ENCODE measurements around the gene SLC6A13. TPM values are rescaled to one million over a fixed set of nuclear protein-coding genes. Genes with fewer than 3 reads are reported as not detected.

Gene SLC6A13
- polyA plus RNA-seq, 1 donor from 2014 or later = 1.4 TPM

- Histone ChIP-seq H3K9ac (ENCODE audit: low read length) (no peak overlapping the region), H3K36me3 (ENCODE audit: insufficient read depth, low read length) (no peaks in the 10 kb centered on the region), H3F3A (ENCODE audit: insufficient read depth, low read length, poor library complexity, severe bottlenecking) (no peaks in the 10 kb centered on the region), H3K9me2 (ENCODE audit: insufficient read depth, low read length) (no peaks in the 10 kb centered on the region), H3K27me3 (ENCODE audit: insufficient read depth, low read depth, low read length) (no peaks in the 10 kb centered on the region), H3K4me3 (ENCODE audit: low read length) (no peak overlapping the region), H3K79me2 (replicated peaks; ENCODE audit: insufficient read depth, low read length) (no peaks in the 10 kb centered on the region), H3K4me2 (ENCODE audit: low read length) (no peak overlapping the region), H3K9me3 (ENCODE audit: low read length) (no peaks in the 10 kb centered on the region), H3K27ac (ENCODE audit: low read length) (no peak overlapping the region), H2AFZ (ENCODE audit: low read depth, low read length) (no peak overlapping the region), H4K20me1 (ENCODE audit: insufficient read depth) (no peaks in the 10 kb centered on the region)
- no peak for TF ChIP-seq TAF1 (IDR thresholded peaks at IDR 0.05; ENCODE audit: low read depth)
- no peak for TF ChIP-seq REST (IDR thresholded peaks at IDR 0.05; ENCODE audit: borderline replicate concordance)
- TF ChIP-seq POLR2AphosphoS5 (IDR thresholded peaks at IDR 0.05) = no peak
- TF ChIP-seq EP300 (conservative IDR thresholded peaks at IDR 0.05; ENCODE audit: poor library complexity, severe bottlenecking) = no peak
- no peak for TF ChIP-seq RAD21 (conservative IDR thresholded peaks at IDR 0.05)
Observed at GRCh38 chr12:253116-253831, 9.4 kb downstream of the SLC6A13 start.

GRCh38 chr12:252636-253035 is 10.0 kb downstream of the SLC6A13 start:
- Histone ChIP-seq H3K4me3 (ENCODE audit: low read length) (no peak overlapping the region), H4K20me1 (ENCODE audit: insufficient read depth) (no peaks in the 10 kb centered on the region), H3F3A (ENCODE audit: insufficient read depth, low read length, poor library complexity, severe bottlenecking) (no peaks in the 10 kb centered on the region), H3K36me3 (ENCODE audit: insufficient read depth, low read length) (no peaks in the 10 kb centered on the region), H3K27me3 (ENCODE audit: insufficient read depth, low read depth, low read length) (no peaks in the 10 kb centered on the region), H3K9ac (ENCODE audit: low read length) (no peak overlapping the region), H3K4me2 (ENCODE audit: low read length) (no peak overlapping the region), H3K9me2 (ENCODE audit: insufficient read depth, low read length) (no peaks in the 10 kb centered on the region), H3K9me3 (ENCODE audit: low read length) (no peaks in the 10 kb centered on the region), H3K27ac (ENCODE audit: low read length) (no peak overlapping the region), H3K79me2 (replicated peaks; ENCODE audit: insufficient read depth, low read length) (no peaks in the 10 kb centered on the region), H2AFZ (ENCODE audit: low read depth, low read length) (no peak overlapping the region)
- TF ChIP-seq MXI1 (conservative IDR thresholded peaks at IDR 0.05; ENCODE audit: poor library complexity, severe bottlenecking) (no peak), TAF1 (IDR thresholded peaks at IDR 0.05; ENCODE audit: low read depth) (no peak), EZH2 (IDR thresholded peaks at IDR 0.05; ENCODE audit: borderline replicate concordance, insufficient read depth, low read length, poor library complexity, severe bottlenecking) (no peak), SMC3 (conservative IDR thresholded peaks at IDR 0.05; ENCODE audit: poor library complexity) (no peak), EP300 (conservative IDR thresholded peaks at IDR 0.05; ENCODE audit: poor library complexity, severe bottlenecking) (no peak), REST (IDR thresholded peaks at IDR 0.05; ENCODE audit: borderline replicate concordance) (no peak), POLR2AphosphoS5 (IDR thresholded peaks at IDR 0.05) (no peak), RAD21 (conservative IDR thresholded peaks at IDR 0.05) (no peak), CTCF (IDR thresholded peaks at IDR 0.05; ENCODE audit: poor library complexity, severe bottlenecking) (no peak)

All from neural cell (in vitro differentiated cells).